Trophoblast cell (in vitro differentiated cells and primary cell): ENCODE measurements around the gene HAPSTR1.
"Not testable (repeated sequence)": the region's sequence is repeated elsewhere in the genome, so short reads cannot be mapped to it uniquely, and the experiment has no call there.

Experiments used
- DNase-seq, 2 donors: peaks; one replicate each; pipeline ENCODE4 v3.0.0-alpha.2; 2016
- H2AFZ ChIP-seq: 2 replicates; pipeline ENCODE4 v1.6.1; 2013; ENCODE audit warnings: low read length, moderate library complexity, mild to moderate bottlenecking; ENCODE audit not compliant: insufficient read depth, poor library complexity
- H2AK5ac ChIP-seq: 2 replicates; pipeline ENCODE4 v1.6.1; 2013; ENCODE audit warnings: mild to moderate bottlenecking, low read length
- H2BK120ac ChIP-seq: 2 replicates; pipeline ENCODE4 v1.6.1; 2013; ENCODE audit warnings: low read length, mild to moderate bottlenecking, moderate library complexity; ENCODE audit not compliant: insufficient read depth, poor library complexity
- H2BK12ac ChIP-seq: 2 replicates; pipeline ENCODE4 v1.6.1; 2013; ENCODE audit warnings: mild to moderate bottlenecking, low read length, moderate library complexity
- H2BK5ac ChIP-seq: 2 replicates; pipeline ENCODE4 v1.6.1; 2013; ENCODE audit warnings: low read length, low read depth, moderate library complexity, mild to moderate bottlenecking; ENCODE audit not compliant: poor library complexity
- H3K14ac ChIP-seq: 2 replicates; pipeline ENCODE4 v1.6.1; 2013; ENCODE audit warnings: mild to moderate bottlenecking, low read length
- H3K18ac ChIP-seq: 2 replicates; pipeline ENCODE4 v1.6.1; 2013; ENCODE audit warnings: mild to moderate bottlenecking, low read length
- H3K23ac ChIP-seq: 2 replicates; pipeline ENCODE4 v1.6.1; 2013; ENCODE audit warnings: low read length
- H3K27ac ChIP-seq: 2 replicates; pipeline ENCODE4 v1.5.1; 2013; ENCODE audit warnings: low read depth, mild to moderate bottlenecking, inconsistent platforms, low read length, moderate library complexity
- H3K27me3 ChIP-seq: 2 replicates; pipeline ENCODE4 v1.6.1; 2013; ENCODE audit warnings: inconsistent platforms, mild to moderate bottlenecking, low read length, moderate library complexity; ENCODE audit not compliant: insufficient read depth
- H3K36me3 ChIP-seq, 2 experiments: 1 replicate in 1 of 2; 2 replicates in 1 of 2; pipeline ENCODE4 v1.6.1; 2013; ENCODE audit warnings: low read length in 2 of 2, mild to moderate bottlenecking in 2 of 2, moderate library complexity in 1 of 2; ENCODE audit not compliant: insufficient read depth in 2 of 2, control insufficient read depth in 1 of 2
- H3K4ac ChIP-seq: 2 replicates; pipeline ENCODE4 v1.6.1; 2013; ENCODE audit warnings: low read depth, mild to moderate bottlenecking, low read length, moderate library complexity
- H3K4me1 ChIP-seq, 2 experiments: 1 replicate in 1 of 2; 2 replicates in 1 of 2; pipeline ENCODE4 v1.6.1; 2013; ENCODE audit warnings: low read length in 2 of 2, mild to moderate bottlenecking in 2 of 2, moderate library complexity in 1 of 2; ENCODE audit not compliant: insufficient read depth in 2 of 2, control insufficient read depth in 1 of 2
- H3K4me2 ChIP-seq: 2 replicates; pipeline ENCODE4 v1.6.1; 2013; ENCODE audit warnings: inconsistent platforms, mild to moderate bottlenecking, low read length, moderate library complexity
- H3K4me3 ChIP-seq: 2 replicates; pipeline ENCODE4 v1.5.1; 2013; ENCODE audit warnings: mild to moderate bottlenecking, low read depth, low read length, inconsistent platforms
- H3K79me1 ChIP-seq: one replicate; pipeline ENCODE4 v1.6.1; 2013; ENCODE audit warnings: low read length
- H3K79me2 ChIP-seq: 2 replicates; pipeline ENCODE4 v1.6.1; 2013; ENCODE audit warnings: low read length, mild to moderate bottlenecking; ENCODE audit not compliant: control insufficient read depth, insufficient read depth, poor library complexity
- H3K9ac ChIP-seq: 2 replicates; pipeline ENCODE4 v1.6.1; 2013; ENCODE audit warnings: mild to moderate bottlenecking, low read length
- H3K9me3 ChIP-seq: 2 replicates; pipeline ENCODE4 v1.6.1; 2013; ENCODE audit warnings: low read depth, mild to moderate bottlenecking, control low read depth, inconsistent platforms, low read length; ENCODE audit not compliant: insufficient read depth
- H4K12ac ChIP-seq: 2 replicates; pipeline ENCODE4 v1.6.1; 2013; ENCODE audit warnings: low read depth, mild to moderate bottlenecking, low read length, moderate library complexity
- H4K8ac ChIP-seq: 2 replicates; pipeline ENCODE4 v1.6.1; 2013; ENCODE audit warnings: low read depth, mild to moderate bottlenecking, low read length, moderate library complexity
- H4K91ac ChIP-seq: one replicate; pipeline ENCODE4 v1.6.1; 2013; ENCODE audit warnings: low read depth, mild to moderate bottlenecking, low read length, moderate library complexity
- WGBS: extraction: QIAGEN DNeasy Blood & Tissue Kit; methylation state at CpG from one replicate; pipeline ENCODE4 v1.1.7; 2013; ENCODE audit warnings: missing lambda C conversion rate; ENCODE audit not compliant: insufficient read length, insufficient coverage; ENCODE audit errors: extremely low coverage; 5-methylcytosine and 5-hydroxymethylcytosine counted together

Gene HAPSTR1

GRCh38 chr16:9081843-9082242, 9.6 kb upstream of the HAPSTR1 start:
- H3K79me2 ChIP-seq: no peaks in the 10 kb centered on the region
- no CpG with 5 or more reads among the region's 6 CpGs for WGBS

GRCh38 chr16:9082422-9082821, 9.0 kb upstream of the HAPSTR1 start:
- H2AK5ac ChIP-seq: no peak overlapping the region
- no peak overlapping the region for H3K27ac ChIP-seq
- peaks cover 1% of the 10 kb centered on the region for H3K79me1 ChIP-seq
- no peak overlapping the region for H3K14ac ChIP-seq
- no peaks in the 10 kb centered on the region for H3K27me3 ChIP-seq
- H2BK12ac ChIP-seq: no peak overlapping the region
- no peaks in the 10 kb centered on the region for H3K9me3 ChIP-seq
- no peak overlapping the region for H4K8ac ChIP-seq
- H4K91ac ChIP-seq: no peak overlapping the region
- H2AFZ ChIP-seq: no peak overlapping the region
- no CpG with 5 or more reads among the region's 7 CpGs for WGBS
- no peak for DNase-seq
- no peak overlapping the region for H2BK120ac ChIP-seq
- no peak overlapping the region for H2BK5ac ChIP-seq
- no peak overlapping the region for H3K4me3 ChIP-seq
- H3K4ac ChIP-seq: no peak overlapping the region
- H3K4me2 ChIP-seq: no peak overlapping the region
- H3K9ac ChIP-seq: no peak overlapping the region
- no peak overlapping the region for H3K18ac ChIP-seq
- H4K12ac ChIP-seq: no peak overlapping the region
- H3K23ac ChIP-seq: no peak overlapping the region
- no peaks in the 10 kb centered on the region for H3K79me2 ChIP-seq
- H3K4me1 ChIP-seq: peaks cover 0 to under 1% of the 10 kb centered on the region in 2 experiments
- H3K36me3 ChIP-seq: no peaks in the 10 kb centered on the region

More at GRCh38 chr16:9081843-9082242, 9.6 kb upstream of the HAPSTR1 start:
- no peak overlapping the region for H3K27ac ChIP-seq
- H3K4me1 ChIP-seq: peaks cover 5% of the 10 kb centered on the region in 2 experiments
- no peak overlapping the region for H3K23ac ChIP-seq
- H4K91ac ChIP-seq: no peak overlapping the region
- DNase-seq: no peak
- no peak overlapping the region for H3K4me2 ChIP-seq
- H3K14ac ChIP-seq: no peak overlapping the region
- H3K4me3 ChIP-seq: no peak overlapping the region
- no peak overlapping the region for H2BK5ac ChIP-seq
- no peak overlapping the region for H4K8ac ChIP-seq
- H3K18ac ChIP-seq: no peak overlapping the region
- H3K79me1 ChIP-seq: peaks cover 1% of the 10 kb centered on the region
- no peaks in the 10 kb centered on the region for H3K27me3 ChIP-seq
- H2BK120ac ChIP-seq: no peak overlapping the region
- no peak overlapping the region for H3K4ac ChIP-seq
- no peaks in the 10 kb centered on the region for H3K36me3 ChIP-seq
- H2AK5ac ChIP-seq: no peak overlapping the region
- no peak overlapping the region for H4K12ac ChIP-seq
- H3K9me3 ChIP-seq: no peaks in the 10 kb centered on the region
- no peak overlapping the region for H3K9ac ChIP-seq
- no peak overlapping the region for H2AFZ ChIP-seq
- no peak overlapping the region for H2BK12ac ChIP-seq

GRCh38 chr16:9087733-9088132, 3.7 kb upstream of the HAPSTR1 start:
- H2BK120ac ChIP-seq, H4K8ac ChIP-seq, H2BK5ac ChIP-seq, H3K9me3 ChIP-seq, H2BK12ac ChIP-seq, H3K4ac ChIP-seq, H3K27ac ChIP-seq, H3K9ac ChIP-seq, H2AFZ ChIP-seq, H4K91ac ChIP-seq, H3K36me3 ChIP-seq, H3K18ac ChIP-seq, DNase-seq, H3K4me3 ChIP-seq, H3K23ac ChIP-seq, H3K27me3 ChIP-seq, H2AK5ac ChIP-seq, H3K4me2 ChIP-seq, H3K4me1 ChIP-seq, H4K12ac ChIP-seq, H3K14ac ChIP-seq: not testable (repeated sequence)
- WGBS: no CpG with 5 or more reads among the region's 7 CpGs
- peaks cover 19% of the 10 kb centered on the region for H3K79me1 ChIP-seq
- peaks cover 18% of the 10 kb centered on the region for H3K79me2 ChIP-seq

GRCh38 chr16:9088848-9089247, 2.6 kb upstream of the HAPSTR1 start:
- no peak overlapping the region for H3K4ac ChIP-seq
- WGBS: no CpG with 5 or more reads among the region's 10 CpGs

More at GRCh38 chr16:9088848-9089247, 2.6 kb upstream of the HAPSTR1 start:
- no peak overlapping the region for H2BK5ac ChIP-seq
- H4K12ac ChIP-seq: no peak overlapping the region
- H4K91ac ChIP-seq: no peak overlapping the region
- no peak overlapping the region for H3K23ac ChIP-seq
- no peak overlapping the region for H3K14ac ChIP-seq
- no peak for DNase-seq
- H2AFZ ChIP-seq: no peak overlapping the region
- H3K18ac ChIP-seq: no peak overlapping the region
- H3K4me3 ChIP-seq: no peak overlapping the region
- no peak overlapping the region for H2AK5ac ChIP-seq
- no peak overlapping the region for H3K27ac ChIP-seq
- H3K79me1 ChIP-seq: peaks cover 19% of the 10 kb centered on the region
- H3K27me3 ChIP-seq: no peaks in the 10 kb centered on the region
- no peak overlapping the region for H3K4me2 ChIP-seq
- no peak overlapping the region for H2BK120ac ChIP-seq
- H3K36me3 ChIP-seq: peaks cover 3 to 4% of the 10 kb centered on the region in 2 experiments
- H3K9ac ChIP-seq: no peak overlapping the region
- peaks cover 2% of the 10 kb centered on the region for H3K9me3 ChIP-seq
- H3K4me1 ChIP-seq: peaks cover 5 to 6% of the 10 kb centered on the region in 2 experiments
- no peak overlapping the region for H4K8ac ChIP-seq
- peaks cover 26% of the 10 kb centered on the region for H3K79me2 ChIP-seq
- no peak overlapping the region for H2BK12ac ChIP-seq
